ENCODE data around the gene CFAP73. TPM values are rescaled to one million over a fixed set of nuclear protein-coding genes. Genes with fewer than 3 reads are reported as not detected.

CFAP73 gene
- total RNA-seq (under 1 TPM in 2 of 5 donors, not detected in 3; 0.25 to 0.69 TPM), total RNA-seq (0 to 1.4 (median 0.24) reads per million in 29 experiments)
- total RNA-seq (2013) = not detected

DNA sequence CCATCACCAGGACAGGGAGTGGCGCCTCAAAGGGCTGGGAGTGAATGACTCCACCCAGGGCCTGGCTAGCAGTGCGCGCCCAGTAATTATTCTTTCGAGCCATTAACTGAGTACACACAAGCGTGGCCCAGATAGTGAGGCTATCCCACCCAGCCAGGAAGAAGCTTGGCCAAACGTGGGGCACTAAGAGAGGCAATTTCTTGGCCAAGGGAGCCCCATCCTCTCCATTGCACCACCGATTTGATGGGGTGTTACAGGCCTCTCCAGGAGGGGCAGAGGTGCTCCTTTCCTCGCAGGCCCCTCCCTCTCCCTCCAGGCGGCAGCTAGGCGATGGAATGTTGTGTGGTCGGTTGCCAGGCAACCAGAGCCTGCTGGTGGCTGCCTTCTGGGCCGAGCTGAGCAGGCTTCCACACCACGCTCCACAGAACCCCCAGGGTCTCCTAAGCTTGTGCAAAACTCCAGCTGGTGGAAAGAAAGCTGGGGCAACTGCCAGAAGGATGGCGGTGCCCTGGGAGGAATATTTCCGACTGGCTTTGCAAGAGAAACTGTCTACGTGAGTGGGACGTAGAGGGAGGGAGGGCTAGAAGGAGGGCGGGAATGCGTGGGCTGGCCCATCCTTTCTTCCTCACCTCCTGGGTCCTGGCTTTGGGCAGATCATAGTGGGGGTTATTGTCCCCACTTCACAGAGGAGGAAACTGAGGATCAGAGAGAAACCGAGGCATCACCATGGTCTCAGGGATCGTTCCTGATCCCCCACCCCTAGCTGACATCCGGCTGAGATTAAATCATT lies at the start of gene CFAP73:
TSS of gene CFAP73 (plus strand) at position 364 of the 790 bp plus-strand sequence. CDS start at position 498, 134 bp downstream.
- Mint-ChIP-seq H3K27me3 (peaks cover 0 to 13% of the 10 kb centered on the region in 2 donors), H3K36me3 (no peaks in the 10 kb centered on the region), H3K4me3 (no peak within 1 kb of the TSS), H3K27ac (no peak within 1 kb of the TSS), H3K4me1 (peaks cover 14 to 19% (median 18%) of the 10 kb centered on the region in 3 donors), H3K9me3 (peaks cover 0 to 5% (median 4%) of the 10 kb centered on the region in 3 donors)
- ChIA-PET CTCF (no interaction called here), POLR2A (no interaction called here)
- Histone ChIP-seq H3K27ac (ENCODE audit: low read length) (no peak within 1 kb of the TSS), H3K36me3 (ENCODE audit: control insufficient read depth in 2 of 2, extremely low read depth in 1 of 2, insufficient read depth in 1 of 2, low read length in 1 of 2) (no peaks in the 10 kb centered on the region), H3K27me3 (replicated peaks in 1 of 2; ENCODE audit: control insufficient read depth in 2 of 2, extremely low read depth in 1 of 2, insufficient read depth in 2 of 2, low read length in 1 of 2) (peaks cover 0 to 35% of the 10 kb centered on the region in 2 experiments), H3K9me3 (no peaks in the 10 kb centered on the region), H3K4me3 (ENCODE audit: control insufficient read depth in 1 of 2, extremely low read depth in 1 of 2, low read length in 1 of 2) (no peak within 1 kb of the TSS), H3K4me1 (ENCODE audit: control insufficient read depth in 1 of 2, extremely low read depth in 1 of 2, insufficient read depth in 2 of 2, low read length in 2 of 2) (peaks cover 0 to 24% of the 10 kb centered on the region in 2 experiments)
- WGBS (ENCODE audit: insufficient coverage) = 87% methylated on average over 6 of the region's 22 CpGs
- DNase-seq (peak in 4 of 35 experiments; percentile 22 to 41 (median 32)), ATAC-seq (replicated peaks in 1 of 4) (no peak)

- H3K9me3 Mint-ChIP-seq = no peaks in the 10 kb centered on the region
- no peak overlapping the region for H3K27ac Mint-ChIP-seq
- H3K4me3 Mint-ChIP-seq = no peak overlapping the region
- Histone ChIP-seq H3K4me1 (ENCODE audit: control insufficient read depth in 1 of 2, extremely low read depth in 1 of 2, insufficient read depth in 2 of 2, low read length in 2 of 2) (peaks cover 0 to 39% of the 10 kb centered on the region in 2 experiments), H3K4me3 (ENCODE audit: control insufficient read depth in 1 of 2, extremely low read depth in 1 of 2, low read length in 1 of 2) (no peak overlapping the region), H3K9me3 (no peaks in the 10 kb centered on the region), H3K36me3 (ENCODE audit: control insufficient read depth in 2 of 2, extremely low read depth in 1 of 2, insufficient read depth in 1 of 2, low read length in 1 of 2) (peaks cover 0 to 4% of the 10 kb centered on the region in 2 donors), H3K27me3 (replicated peaks in 1 of 2; ENCODE audit: control insufficient read depth in 2 of 2, extremely low read depth in 1 of 2, insufficient read depth in 2 of 2, low read length in 1 of 2) (peaks cover 0 to 5% of the 10 kb centered on the region in 2 experiments), H3K27ac (ENCODE audit: low read length) (no peak overlapping the region)
- ChIA-PET CTCF (interaction anchor here (0.9 to 1.9 kb wide), 3 partner anchors 49 to 55 kb away, joined by 3 to 4 read pairs (median 3); no protein-coding TSS in a partner anchor), POLR2A (no interaction called here)
- peaks cover 4% of the 10 kb centered on the region for H3K36me3 Mint-ChIP-seq
- no peak for DNase-seq
- 78% methylated on average over 8 of the region's 12 CpGs for WGBS (ENCODE audit: insufficient coverage)
- H3K4me1 Mint-ChIP-seq = peaks cover 27 to 35% (median 34%) of the 10 kb centered on the region in 3 donors
- ATAC-seq (replicated peaks in 1 of 4) = no peak
- H3K27me3 Mint-ChIP-seq = no peaks in the 10 kb centered on the region
Measured at GRCh38 chr12:113099764-113100163, 49.8 kb upstream of the CFAP73 start.

DNA sequence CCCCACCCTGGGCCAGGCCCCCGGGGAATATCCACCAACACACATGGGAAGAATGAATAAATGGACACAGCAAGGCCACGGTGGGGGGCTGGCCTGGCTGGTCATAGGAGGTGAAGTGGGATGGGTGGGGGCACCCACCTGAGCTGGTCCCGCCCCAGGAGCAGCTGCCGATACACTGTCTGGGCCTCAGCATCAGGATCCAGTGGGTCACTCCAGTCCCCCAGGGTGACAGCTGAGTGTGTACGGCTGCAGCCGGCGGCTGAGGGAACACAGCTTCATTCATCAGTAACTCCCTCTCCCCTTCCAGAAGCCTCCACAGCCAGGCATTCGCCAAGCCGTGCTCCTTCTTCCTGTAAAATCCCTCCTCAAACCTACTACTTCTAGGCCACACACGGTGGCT lies 47.8 kb upstream of the CFAP73 start:
- WGBS (ENCODE audit: insufficient coverage) = 87% methylated on average over 4 of the region's 10 CpGs
- no peaks in the 10 kb centered on the region for H3K36me3 Mint-ChIP-seq
- H3K4me1 Mint-ChIP-seq = peaks cover 23 to 31% (median 25%) of the 10 kb centered on the region in 3 donors
- Histone ChIP-seq H3K27ac (ENCODE audit: low read length) (no peak overlapping the region), H3K36me3 (ENCODE audit: control insufficient read depth in 2 of 2, extremely low read depth in 1 of 2, insufficient read depth in 1 of 2, low read length in 1 of 2) (no peaks in the 10 kb centered on the region), H3K27me3 (replicated peaks in 1 of 2; ENCODE audit: control insufficient read depth in 2 of 2, extremely low read depth in 1 of 2, insufficient read depth in 2 of 2, low read length in 1 of 2) (peaks cover 0 to 2% of the 10 kb centered on the region in 2 experiments), H3K4me3 (ENCODE audit: control insufficient read depth in 1 of 2, extremely low read depth in 1 of 2, low read length in 1 of 2) (no peak overlapping the region), H3K4me1 (ENCODE audit: control insufficient read depth in 1 of 2, extremely low read depth in 1 of 2, insufficient read depth in 2 of 2, low read length in 2 of 2) (peaks cover 0 to 28% of the 10 kb centered on the region in 2 experiments), H3K9me3 (no peaks in the 10 kb centered on the region)
- no peak for ATAC-seq (replicated peaks in 1 of 4)
- no peak overlapping the region for H3K27ac Mint-ChIP-seq
- no peak overlapping the region for H3K4me3 Mint-ChIP-seq
- CTCF ChIA-PET = interaction anchor here in 1 of 2 donors (0.6 kb wide), 1 partner anchor 104 kb away, joined by 3 read pairs; no protein-coding TSS in a partner anchor
- DNase-seq = no peak
- POLR2A ChIA-PET = no interaction called here
- H3K27me3 Mint-ChIP-seq = no peaks in the 10 kb centered on the region
- H3K9me3 Mint-ChIP-seq = no peaks in the 10 kb centered on the region

DNA sequence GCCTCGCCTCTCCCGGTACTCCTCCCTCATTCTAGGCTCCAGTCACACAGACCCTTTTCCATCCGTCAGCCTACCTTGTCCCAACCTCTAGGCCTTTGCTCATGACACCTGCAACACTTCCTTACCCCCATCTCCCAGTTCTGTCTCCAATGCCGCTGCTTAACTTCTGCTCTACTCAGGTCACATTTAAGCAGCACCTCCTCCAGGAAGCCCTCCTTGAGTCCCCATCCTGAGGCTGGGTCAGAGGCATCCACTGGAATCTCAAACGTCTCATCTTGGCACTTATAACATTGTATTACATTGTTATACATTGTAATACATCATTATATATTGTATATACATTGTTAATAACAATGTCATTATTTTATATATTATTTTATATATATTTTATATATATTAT lies 46.7 kb upstream of the CFAP73 start:
- H3K27me3 Mint-ChIP-seq = no peaks in the 10 kb centered on the region
- peak overlapping the region; percentile 29 to 55 for H3K27ac Mint-ChIP-seq
- no peak overlapping the region for H3K4me3 Mint-ChIP-seq
- Histone ChIP-seq H3K27me3 (replicated peaks in 1 of 2; ENCODE audit: control insufficient read depth in 2 of 2, extremely low read depth in 1 of 2, insufficient read depth in 2 of 2, low read length in 1 of 2) (peaks cover 0 to 2% of the 10 kb centered on the region in 2 experiments), H3K27ac (ENCODE audit: low read length) (no peak overlapping the region), H3K4me1 (ENCODE audit: control insufficient read depth in 1 of 2, extremely low read depth in 1 of 2, insufficient read depth in 2 of 2, low read length in 2 of 2) (peaks cover 0 to 25% of the 10 kb centered on the region in 2 experiments), H3K9me3 (no peaks in the 10 kb centered on the region), H3K4me3 (ENCODE audit: control insufficient read depth in 1 of 2, extremely low read depth in 1 of 2, low read length in 1 of 2) (no peak overlapping the region), H3K36me3 (ENCODE audit: control insufficient read depth in 2 of 2, extremely low read depth in 1 of 2, insufficient read depth in 1 of 2, low read length in 1 of 2) (no peaks in the 10 kb centered on the region)
- 96% methylated on average over 4 of the region's 5 CpGs for WGBS (ENCODE audit: insufficient coverage)
- no peaks in the 10 kb centered on the region for H3K9me3 Mint-ChIP-seq
- no peaks in the 10 kb centered on the region for H3K36me3 Mint-ChIP-seq
- CTCF ChIA-PET = interaction anchor here (0.6 to 1.2 kb wide), 2 partner anchors 18 to 110 kb away, joined by 3 to 5 read pairs; no protein-coding TSS in a partner anchor
- H3K4me1 Mint-ChIP-seq = peaks cover 19 to 28% (median 24%) of the 10 kb centered on the region in 3 donors
- DNase-seq = no peak
- POLR2A ChIA-PET = no interaction called here
- ATAC-seq (replicated peaks in 1 of 4) = no peak

GRCh38 chr12:113103756-113104450 lies 45.6 kb upstream of the CFAP73 start:
- Histone ChIP-seq H3K9me3 (no peaks in the 10 kb centered on the region), H3K36me3 (ENCODE audit: control insufficient read depth in 2 of 2, extremely low read depth in 1 of 2, insufficient read depth in 1 of 2, low read length in 1 of 2) (no peaks in the 10 kb centered on the region), H3K4me3 (ENCODE audit: control insufficient read depth in 1 of 2, extremely low read depth in 1 of 2, low read length in 1 of 2) (peak overlapping the region; percentile 1 to 56), H3K4me1 (ENCODE audit: control insufficient read depth in 1 of 2, extremely low read depth in 1 of 2, insufficient read depth in 2 of 2, low read length in 2 of 2) (peaks cover 0 to 14% of the 10 kb centered on the region in 2 experiments), H3K27ac (ENCODE audit: low read length) (peak overlapping the region; percentile 44), H3K27me3 (replicated peaks in 1 of 2; ENCODE audit: control insufficient read depth in 2 of 2, extremely low read depth in 1 of 2, insufficient read depth in 2 of 2, low read length in 1 of 2) (peaks cover 0 to 2% of the 10 kb centered on the region in 2 experiments)
- Mint-ChIP-seq H3K36me3 (no peaks in the 10 kb centered on the region), H3K4me1 (peaks cover 9 to 19% (median 13%) of the 10 kb centered on the region in 3 donors), H3K27ac (peak overlapping the region; percentile 49 to 71), H3K4me3 (peak overlapping the region; percentile 70 to 83 (median 79)), H3K9me3 (no peaks in the 10 kb centered on the region), H3K27me3 (no peaks in the 10 kb centered on the region)
- ChIA-PET POLR2A (interaction anchor here (0.6 kb wide), 2 partner anchors 42 to 67 kb away, joined by 3 to 5 read pairs; no protein-coding TSS in a partner anchor), CTCF (interaction anchor here (0.6 to 1.2 kb wide), 5 partner anchors 24 to 126 kb away, joined by 3 to 5 read pairs (median 3); partner anchors contain the start of gene OAS2 (in 1 of the 2))
- peak; percentile 45 to 80 (median 67) for DNase-seq
- WGBS (ENCODE audit: insufficient coverage) = 6% methylated on average over 39 of the region's 43 CpGs
- peak; percentile 89 to 96 (median 92) for ATAC-seq (replicated peaks in 1 of 4)

DNA sequence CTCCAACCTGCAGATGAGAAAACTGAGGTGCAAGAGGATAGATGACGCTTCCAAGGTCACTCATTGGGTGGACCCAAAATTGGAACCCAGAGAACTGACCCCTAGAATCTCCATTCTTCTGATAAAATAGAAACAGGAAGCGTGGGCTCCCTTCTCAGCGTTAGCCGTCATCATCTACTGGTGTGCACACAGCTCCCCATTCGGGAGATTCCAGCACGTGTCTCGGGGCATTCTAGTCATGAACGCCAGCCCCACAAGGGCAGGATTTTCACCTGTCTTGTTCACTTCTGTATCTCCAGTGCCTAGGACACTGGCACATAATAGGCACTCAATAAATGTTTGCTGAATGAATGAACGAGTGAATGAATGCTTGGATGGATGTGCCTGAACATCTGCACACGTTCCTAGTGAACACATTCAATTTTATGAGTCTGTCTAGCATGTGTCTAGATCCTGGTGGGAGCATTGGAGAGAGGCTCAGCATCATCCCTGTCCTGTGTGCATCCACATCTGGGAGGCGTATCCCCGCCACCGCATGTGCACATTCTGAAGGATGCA lies 44.5 kb upstream of the CFAP73 start:
- Mint-ChIP-seq H3K4me3 (peak overlapping the region; percentile 44 to 79 (median 47)), H3K4me1 (peaks cover 11 to 24% (median 14%) of the 10 kb centered on the region in 3 donors), H3K27me3 (no peaks in the 10 kb centered on the region), H3K36me3 (no peaks in the 10 kb centered on the region), H3K27ac (no peak overlapping the region), H3K9me3 (no peaks in the 10 kb centered on the region)
- DNase-seq (no peak), ATAC-seq (replicated peaks in 1 of 4) (no peak)
- CTCF ChIA-PET = interaction anchor here in 1 of 2 donors (0.6 kb wide), 1 partner anchor 111 kb away, joined by 6 read pairs; no protein-coding TSS in a partner anchor
- Histone ChIP-seq H3K4me3 (ENCODE audit: control insufficient read depth in 1 of 2, extremely low read depth in 1 of 2, low read length in 1 of 2) (no peak overlapping the region), H3K4me1 (ENCODE audit: control insufficient read depth in 1 of 2, extremely low read depth in 1 of 2, insufficient read depth in 2 of 2, low read length in 2 of 2) (peaks cover 0 to 22% of the 10 kb centered on the region in 2 experiments), H3K27ac (ENCODE audit: low read length) (no peak overlapping the region), H3K27me3 (replicated peaks in 1 of 2; ENCODE audit: control insufficient read depth in 2 of 2, extremely low read depth in 1 of 2, insufficient read depth in 2 of 2, low read length in 1 of 2) (peaks cover 0 to 2% of the 10 kb centered on the region in 2 experiments), H3K9me3 (no peaks in the 10 kb centered on the region), H3K36me3 (ENCODE audit: control insufficient read depth in 2 of 2, extremely low read depth in 1 of 2, insufficient read depth in 1 of 2, low read length in 1 of 2) (no peaks in the 10 kb centered on the region)
- POLR2A ChIA-PET = no interaction called here
- WGBS (ENCODE audit: insufficient coverage) = 81% methylated on average over 12 of the region's 13 CpGs
